HEK293T (cell line): ENCODE measurements around the gene DPH7.

ENCODE experiments used
- CTCF ChIA-PET: fragments of 350-600 bp; formaldehyde crosslinking; extraction: SDS; loops from one replicate; lab custom pipeline; 2021; ENCODE audit warnings: antibody characterized with exemption, inconsistent platforms; lab: Yijun Ruan, JAX
- POLR2A ChIA-PET: fragments of 350-600 bp; formaldehyde crosslinking; extraction: SDS; loops from one replicate; lab custom pipeline; 2020; ENCODE audit warnings: antibody characterized with exemption, inconsistent platforms; lab: Yijun Ruan, JAX
- DNase-seq: peaks from one replicate; pipeline ENCODE4 v3.0.0; 2012; ENCODE audit warnings: mixed read lengths; ENCODE audit errors: extremely low spot score
- ARNT ChIP-seq: fragments of 450-650 bp; IDR thresholded peaks from 2 replicates; pipeline ENCODE4 v1.6.1; 2017; ENCODE audit warnings: mild to moderate bottlenecking
- BHLHE40 ChIP-seq: fragments of 450-650 bp; IDR thresholded peaks from 2 replicates; pipeline ENCODE4 v1.6.1; 2016; ENCODE audit warnings: mild to moderate bottlenecking, moderate library complexity, borderline replicate concordance
- CTBP1 ChIP-seq: fragments of 450-650 bp; IDR thresholded peaks from 2 replicates; pipeline ENCODE4 v1.6.1; 2016; ENCODE audit warnings: borderline replicate concordance
- ELF4 ChIP-seq: fragments of 450-650 bp; IDR thresholded peaks from 2 replicates; pipeline ENCODE4 v1.6.1; 2017; ENCODE audit warnings: antibody characterized with exemption
- FOXA1 ChIP-seq: fragments of 450-650 bp; IDR thresholded peaks from 2 replicates; pipeline ENCODE4 v1.6.1; 2016; ENCODE audit warnings: mild to moderate bottlenecking
- FOXK2 ChIP-seq: fragments of 450-650 bp; IDR thresholded peaks from 2 replicates; pipeline ENCODE4 v1.6.1; 2016; ENCODE audit warnings: mild to moderate bottlenecking
- FOXM1 ChIP-seq: fragments of 450-650 bp; IDR thresholded peaks from 2 replicates; pipeline ENCODE4 v1.6.1; 2017; ENCODE audit warnings: mild to moderate bottlenecking, borderline replicate concordance
- HDGF ChIP-seq: fragments of 450-650 bp; IDR thresholded peaks from 2 replicates; pipeline ENCODE4 v1.6.1; 2017; ENCODE audit warnings: antibody characterized with exemption, borderline replicate concordance
- L3MBTL2 ChIP-seq: fragments of 450-650 bp; conservative IDR thresholded peaks from 2 replicates; pipeline ENCODE4 v1.6.1; 2016; ENCODE audit warnings: mild to moderate bottlenecking
- LEF1 ChIP-seq: fragments of 450-650 bp; IDR thresholded peaks from 2 replicates; pipeline ENCODE4 v1.6.1; 2017; ENCODE audit warnings: mild to moderate bottlenecking, borderline replicate concordance
- NFRKB ChIP-seq: fragments of 450-650 bp; IDR thresholded peaks from 2 replicates; pipeline ENCODE4 v1.6.1; 2016; ENCODE audit warnings: mild to moderate bottlenecking, moderate library complexity
- PKNOX1 ChIP-seq: fragments of 450-650 bp; IDR thresholded peaks from 2 replicates; pipeline ENCODE4 v1.6.1; 2016
- SP1 ChIP-seq: fragments of 450-650 bp; IDR thresholded peaks from 2 replicates; pipeline ENCODE4 v1.6.1; 2017
- SUZ12 ChIP-seq: fragments of 450-650 bp; IDR thresholded peaks from 2 replicates; pipeline ENCODE4 v1.6.1; 2016; ENCODE audit warnings: mild to moderate bottlenecking
- TARDBP ChIP-seq: fragments of 450-650 bp; IDR thresholded peaks from 2 replicates; pipeline ENCODE4 v1.6.1; 2016
- ZNF384 ChIP-seq: fragments of 450-650 bp; IDR thresholded peaks from 2 replicates; pipeline ENCODE4 v1.6.1; 2016

The DPH7 gene

DNA sequence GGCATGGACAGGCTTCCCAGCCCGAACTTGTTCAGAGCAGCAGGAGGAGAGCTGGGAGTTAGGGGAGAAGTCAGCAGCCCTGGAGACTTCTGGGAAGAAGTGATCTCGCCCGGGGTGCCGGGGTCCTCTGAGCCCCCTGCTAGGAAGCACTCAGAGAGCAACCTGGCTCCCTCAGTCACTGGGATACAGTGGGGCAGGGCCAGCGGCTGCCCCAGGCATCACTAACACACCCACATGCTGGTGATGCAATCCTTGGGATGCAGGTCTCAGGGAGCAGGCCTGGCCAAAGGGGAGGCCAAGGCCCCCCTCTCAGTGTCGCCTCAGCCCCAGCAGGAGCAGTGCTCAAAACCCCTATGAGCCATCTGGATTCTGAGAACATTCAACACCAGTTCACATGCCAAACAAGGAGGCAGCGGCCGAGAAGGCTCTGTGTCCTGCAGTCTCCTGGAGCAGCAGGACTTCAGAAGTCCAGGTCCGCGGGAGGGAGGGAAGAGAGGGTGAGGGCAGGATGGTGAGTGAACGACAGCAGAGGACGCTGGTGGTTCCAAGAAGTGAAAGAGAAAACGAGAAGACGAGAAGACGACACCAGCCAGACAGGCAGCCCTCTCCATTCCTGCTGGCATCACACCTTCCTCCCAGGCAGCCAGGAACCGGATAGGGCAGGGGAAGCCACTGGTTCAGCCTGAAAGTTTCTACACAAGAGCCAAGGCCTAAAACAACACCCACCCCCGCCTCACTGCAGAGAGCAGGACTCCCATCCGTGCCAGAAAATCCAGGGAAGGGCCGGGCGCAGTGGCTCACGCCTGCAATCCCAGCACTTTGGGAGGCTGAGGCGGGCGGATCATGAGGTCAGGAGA is 30.8 kb downstream of the DPH7 start:
- TF ChIP-seq ZNF384: no peak
- TF ChIP-seq ELF4: no peak
- no peak for TF ChIP-seq FOXM1
- no peak for TF ChIP-seq PKNOX1
- no peak for TF ChIP-seq BHLHE40
- TF ChIP-seq NFRKB: no peak
- TF ChIP-seq SP1: no peak
- no peak for TF ChIP-seq FOXK2
- no peak for TF ChIP-seq FOXA1
- no peak for TF ChIP-seq CTBP1
- no peak for TF ChIP-seq LEF1
- no peak for TF ChIP-seq ARNT
- CTCF ChIA-PET: no interaction called here
- POLR2A ChIA-PET: no interaction called here
- DNase-seq: no peak

- DNase-seq: no peak
- ChIA-PET POLR2A (no interaction called here), CTCF (interaction anchor here (0.7 kb wide), 1 partner anchor 45 kb away, joined by 3 read pairs; the partner anchor contains the start of gene ZMYND19)
- no peak for TF ChIP-seq PKNOX1
- no peak for TF ChIP-seq LEF1
- TF ChIP-seq ZNF384: no peak
- TF ChIP-seq FOXA1: no peak
- TF ChIP-seq SP1: no peak
- no peak for TF ChIP-seq NFRKB
- TF ChIP-seq BHLHE40: no peak
- no peak for TF ChIP-seq ARNT
- no peak for TF ChIP-seq FOXM1
These were observed 33.6 kb downstream of the DPH7 start for GRCh38 chr9:137545123-137545522.

DNA sequence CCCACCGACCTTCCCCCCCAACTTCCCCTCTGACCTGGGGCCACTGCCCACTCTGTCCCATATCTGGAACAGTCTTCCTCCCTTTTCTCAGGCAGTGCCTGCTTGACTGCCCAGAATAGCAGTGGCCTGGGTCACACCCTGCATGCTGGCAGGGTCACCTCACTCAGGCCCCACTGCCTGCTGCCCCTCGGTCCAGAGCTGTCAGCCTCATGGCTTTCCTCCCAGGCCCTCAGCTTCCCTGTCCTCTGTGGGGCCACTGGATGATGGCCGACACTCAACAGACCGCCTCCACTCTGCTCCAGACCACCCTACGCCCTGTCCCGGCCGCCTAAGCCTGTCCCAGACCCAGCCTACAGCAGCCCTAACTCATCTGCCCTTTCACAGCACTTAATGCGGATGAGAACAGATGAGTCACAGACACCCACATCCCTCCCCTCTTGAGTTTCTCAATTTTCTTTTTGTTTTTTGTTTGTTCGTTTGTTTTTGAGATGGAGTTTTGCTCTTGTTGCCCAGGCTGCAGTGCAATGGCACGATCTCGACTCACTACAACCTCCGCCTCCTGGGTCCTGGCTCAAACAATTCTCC is 34.5 kb downstream of the DPH7 start:
- CTCF ChIA-PET: no interaction called here
- no peak for DNase-seq
- POLR2A ChIA-PET: no interaction called here
- TF ChIP-seq CTBP1 (no peak), PKNOX1 (no peak), FOXA1 (no peak), ARNT (no peak), SP1 (no peak), ZNF384 (no peak), NFRKB (no peak), FOXK2 (no peak), HDGF (no peak), LEF1 (no peak), FOXM1 (no peak), L3MBTL2 (no peak), ELF4 (no peak), TARDBP (no peak), BHLHE40 (no peak)

- ChIA-PET POLR2A (no interaction called here), CTCF (no interaction called here)
- DNase-seq: no peak
- TF ChIP-seq FOXM1: no peak
- TF ChIP-seq BHLHE40: no peak
- TF ChIP-seq CTBP1: no peak
- TF ChIP-seq LEF1: no peak
- no peak for TF ChIP-seq HDGF
- TF ChIP-seq SP1: no peak
- no peak for TF ChIP-seq PKNOX1
- TF ChIP-seq ELF4: no peak
- no peak for TF ChIP-seq NFRKB
- no peak for TF ChIP-seq TARDBP
- TF ChIP-seq SUZ12: no peak
- no peak for TF ChIP-seq ZNF384
- no peak for TF ChIP-seq FOXK2
- TF ChIP-seq L3MBTL2: no peak
- TF ChIP-seq ARNT: no peak
- no peak for TF ChIP-seq FOXA1
These were observed 35.3 kb downstream of the DPH7 start for GRCh38 chr9:137543237-137543963.

DNA sequence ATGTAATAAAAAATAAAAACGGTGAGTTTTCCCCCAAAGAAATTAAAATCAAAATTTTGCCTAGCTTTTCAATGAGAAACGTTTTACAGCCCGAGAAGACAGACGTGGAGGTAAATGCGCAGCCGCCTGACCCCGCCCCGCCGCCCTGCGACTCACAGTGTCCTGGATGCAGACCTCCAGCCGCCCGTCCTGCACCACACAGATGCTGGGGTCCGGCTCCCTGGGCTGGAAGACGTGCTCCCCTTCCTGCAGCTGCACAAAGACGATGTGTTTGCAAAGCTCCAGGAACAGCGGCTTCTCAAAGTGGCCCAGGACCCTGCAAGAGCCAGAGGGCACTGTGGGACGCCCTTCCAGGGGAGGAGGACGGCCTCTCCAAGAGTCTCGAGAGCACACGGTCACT is 36.2 kb downstream of the DPH7 start:
- TF ChIP-seq HDGF: no peak
- no peak for TF ChIP-seq ELF4
- no peak for TF ChIP-seq PKNOX1
- no peak for TF ChIP-seq BHLHE40
- TF ChIP-seq L3MBTL2: no peak
- no peak for TF ChIP-seq ARNT
- TF ChIP-seq SUZ12: no peak
- TF ChIP-seq FOXM1: no peak
- no peak for TF ChIP-seq SP1
- TF ChIP-seq FOXK2: no peak
- TF ChIP-seq CTBP1: no peak
- no peak for TF ChIP-seq TARDBP
- no peak for TF ChIP-seq FOXA1
- no peak for TF ChIP-seq LEF1
- no peak for TF ChIP-seq NFRKB
- no peak for TF ChIP-seq ZNF384
- POLR2A ChIA-PET: interaction anchor here (0.8 kb wide), 1 partner anchor 10 kb away, joined by 4 read pairs; the partner anchor contains the start of gene MRPL41
- CTCF ChIA-PET: interaction anchor here (0.6 to 1.0 kb wide), 2 partner anchors 10 to 493 kb away, joined by 3 to 7 read pairs; no protein-coding TSS in a partner anchor
- no peak for DNase-seq
